Memory B cell (primary cell): ENCODE measurements around the gene ARHGEF7.

ENCODE experiments used
- ATAC-seq: fragments of 150-1000 bp; cut with Tn5 transposase; 2 replicates; pipeline ENCODE4 v1.10.0; 2021; ENCODE audit warnings: low read depth, mild to moderate bottlenecking, moderate library complexity
- DNase-seq, 2 donors: peaks; one replicate each; pipeline ENCODE4 v3.0.0; 2022; ENCODE audit warnings: low spot score in 2 of 2
- H3K27ac Mint-ChIP-seq: one replicate; pipeline ENCODE4 v1.8.0; 2022; ENCODE audit warnings: mild to moderate bottlenecking, moderate library complexity, mixed read lengths
- H3K27me3 Mint-ChIP-seq: one replicate; pipeline ENCODE4 v1.8.0; 2022; ENCODE audit warnings: mixed read lengths
- H3K36me3 Mint-ChIP-seq: one replicate; pipeline ENCODE4 v1.8.0; 2022; ENCODE audit warnings: mild to moderate bottlenecking, mixed read lengths
- H3K4me1 Mint-ChIP-seq: one replicate; pipeline ENCODE4 v1.8.0; 2022; ENCODE audit warnings: mixed read lengths
- H3K4me3 Mint-ChIP-seq: one replicate; pipeline ENCODE4 v1.8.0; 2022; ENCODE audit warnings: mild to moderate bottlenecking, moderate library complexity, mixed read lengths
- H3K9me3 Mint-ChIP-seq: one replicate; pipeline ENCODE4 v1.8.0; 2022; ENCODE audit warnings: mixed read lengths

The ARHGEF7 gene

GRCh38 chr13:111269508-111269907, 154.4 kb downstream of the ARHGEF7 start:
- Mint-ChIP-seq H3K27me3 (no peaks in the 10 kb centered on the region), H3K4me3 (no peak overlapping the region), H3K9me3 (no peaks in the 10 kb centered on the region), H3K36me3 (peaks cover 37% of the 10 kb centered on the region), H3K4me1 (peaks cover 4% of the 10 kb centered on the region), H3K27ac (no peak overlapping the region)
- DNase-seq (no peak), ATAC-seq (no peak)

- Mint-ChIP-seq H3K4me1 (peaks cover 4% of the 10 kb centered on the region), H3K27me3 (no peaks in the 10 kb centered on the region), H3K4me3 (no peak overlapping the region), H3K36me3 (peaks cover 40% of the 10 kb centered on the region), H3K9me3 (no peaks in the 10 kb centered on the region), H3K27ac (no peak overlapping the region)
- DNase-seq (no peak), ATAC-seq (no peak)
Observed at GRCh38 chr13:111270126-111270525, 155.0 kb downstream of the ARHGEF7 start.

GRCh38 chr13:111270765-111271698, 155.9 kb downstream of the ARHGEF7 start:
- H3K4me1 Mint-ChIP-seq = peaks cover 4% of the 10 kb centered on the region
- no peaks in the 10 kb centered on the region for H3K9me3 Mint-ChIP-seq
- H3K4me3 Mint-ChIP-seq = no peak overlapping the region
- H3K36me3 Mint-ChIP-seq = peaks cover 48% of the 10 kb centered on the region
- H3K27me3 Mint-ChIP-seq = no peaks in the 10 kb centered on the region
- H3K27ac Mint-ChIP-seq = peak overlapping the region; percentile 17
- DNase-seq (no peak), ATAC-seq (no peak)

- no peak for DNase-seq
- H3K27me3 Mint-ChIP-seq = no peaks in the 10 kb centered on the region
- ATAC-seq = no peak
- no peaks in the 10 kb centered on the region for H3K9me3 Mint-ChIP-seq
- H3K4me3 Mint-ChIP-seq = no peak overlapping the region
- no peak overlapping the region for H3K27ac Mint-ChIP-seq
- no peaks in the 10 kb centered on the region for H3K4me1 Mint-ChIP-seq
- H3K36me3 Mint-ChIP-seq = peaks cover 46% of the 10 kb centered on the region
Observed at GRCh38 chr13:111272117-111272516, 157.0 kb downstream of the ARHGEF7 start.

GRCh38 chr13:111275382-111275781, 160.3 kb downstream of the ARHGEF7 start:
- no peak overlapping the region for H3K27ac Mint-ChIP-seq
- H3K27me3 Mint-ChIP-seq = no peaks in the 10 kb centered on the region
- ATAC-seq (no peak), DNase-seq (no peak)
- no peaks in the 10 kb centered on the region for H3K4me1 Mint-ChIP-seq
- H3K9me3 Mint-ChIP-seq = no peaks in the 10 kb centered on the region
- peaks cover 48% of the 10 kb centered on the region for H3K36me3 Mint-ChIP-seq
- H3K4me3 Mint-ChIP-seq = no peak overlapping the region

GRCh38 chr13:111275995-111276618, 161.0 kb downstream of the ARHGEF7 start:
- Mint-ChIP-seq H3K9me3 (no peaks in the 10 kb centered on the region), H3K36me3 (peaks cover 49% of the 10 kb centered on the region), H3K27me3 (no peaks in the 10 kb centered on the region), H3K4me1 (no peaks in the 10 kb centered on the region), H3K27ac (no peak overlapping the region), H3K4me3 (no peak overlapping the region)
- no peak for ATAC-seq
- no peak for DNase-seq

- H3K9me3 Mint-ChIP-seq = no peaks in the 10 kb centered on the region
- no peaks in the 10 kb centered on the region for H3K4me1 Mint-ChIP-seq
- no peak for ATAC-seq
- no peaks in the 10 kb centered on the region for H3K27me3 Mint-ChIP-seq
- no peak for DNase-seq
- no peak overlapping the region for H3K4me3 Mint-ChIP-seq
- H3K27ac Mint-ChIP-seq = no peak overlapping the region
- H3K36me3 Mint-ChIP-seq = peaks cover 50% of the 10 kb centered on the region
Observed at GRCh38 chr13:111278258-111278657, 163.1 kb downstream of the ARHGEF7 start.

GRCh38 chr13:111278743-111279652, 163.9 kb downstream of the ARHGEF7 start:
- peaks cover 2% of the 10 kb centered on the region for H3K4me1 Mint-ChIP-seq
- ATAC-seq (no peak), DNase-seq (no peak)
- H3K36me3 Mint-ChIP-seq = peaks cover 55% of the 10 kb centered on the region
- H3K27ac Mint-ChIP-seq = no peak overlapping the region
- no peaks in the 10 kb centered on the region for H3K27me3 Mint-ChIP-seq
- H3K4me3 Mint-ChIP-seq = no peak overlapping the region
- no peaks in the 10 kb centered on the region for H3K9me3 Mint-ChIP-seq

- no peaks in the 10 kb centered on the region for H3K27me3 Mint-ChIP-seq
- ATAC-seq = no peak
- peaks cover 52% of the 10 kb centered on the region for H3K36me3 Mint-ChIP-seq
- DNase-seq = no peak
- H3K27ac Mint-ChIP-seq = no peak overlapping the region
- no peak overlapping the region for H3K4me3 Mint-ChIP-seq
- no peaks in the 10 kb centered on the region for H3K9me3 Mint-ChIP-seq
- H3K4me1 Mint-ChIP-seq = peaks cover 2% of the 10 kb centered on the region
Observed at GRCh38 chr13:111280226-111280625, 165.1 kb downstream of the ARHGEF7 start.

- H3K4me3 Mint-ChIP-seq = no peak overlapping the region
- no peak overlapping the region for H3K27ac Mint-ChIP-seq
- H3K9me3 Mint-ChIP-seq = no peaks in the 10 kb centered on the region
- H3K27me3 Mint-ChIP-seq = no peaks in the 10 kb centered on the region
- DNase-seq = no peak
- ATAC-seq = no peak
- peaks cover 49% of the 10 kb centered on the region for H3K36me3 Mint-ChIP-seq
- peaks cover 2% of the 10 kb centered on the region for H3K4me1 Mint-ChIP-seq
Observed at GRCh38 chr13:111280681-111281585, 165.8 kb downstream of the ARHGEF7 start.

- H3K4me1 Mint-ChIP-seq = peaks cover 2% of the 10 kb centered on the region
- no peak overlapping the region for H3K27ac Mint-ChIP-seq
- no peaks in the 10 kb centered on the region for H3K27me3 Mint-ChIP-seq
- H3K36me3 Mint-ChIP-seq = peaks cover 48% of the 10 kb centered on the region
- DNase-seq (no peak), ATAC-seq (no peak)
- H3K4me3 Mint-ChIP-seq = no peak overlapping the region
- H3K9me3 Mint-ChIP-seq = no peaks in the 10 kb centered on the region
Observed at GRCh38 chr13:111281751-111282311, 166.7 kb downstream of the ARHGEF7 start.

GRCh38 chr13:111282425-111282824, 167.3 kb downstream of the ARHGEF7 start:
- ATAC-seq (no peak), DNase-seq (no peak)
- no peak overlapping the region for H3K27ac Mint-ChIP-seq
- peaks cover 53% of the 10 kb centered on the region for H3K36me3 Mint-ChIP-seq
- peaks cover 2% of the 10 kb centered on the region for H3K4me1 Mint-ChIP-seq
- no peak overlapping the region for H3K4me3 Mint-ChIP-seq
- no peaks in the 10 kb centered on the region for H3K27me3 Mint-ChIP-seq
- H3K9me3 Mint-ChIP-seq = no peaks in the 10 kb centered on the region

- Mint-ChIP-seq H3K4me1 (peaks cover 2% of the 10 kb centered on the region), H3K4me3 (no peak overlapping the region), H3K27me3 (no peaks in the 10 kb centered on the region), H3K9me3 (no peaks in the 10 kb centered on the region), H3K27ac (no peak overlapping the region), H3K36me3 (peaks cover 51% of the 10 kb centered on the region)
- DNase-seq (no peak), ATAC-seq (no peak)
Observed at GRCh38 chr13:111282997-111283396, 167.9 kb downstream of the ARHGEF7 start.
